Osteoblast (primary cell): Measurements from ENCODE around the gene HECTD2. TPM values are rescaled to one million over a fixed set of nuclear protein-coding genes. Genes with fewer than 3 reads are reported as not detected.

Experiments
- DNase-seq: peaks from one replicate; pipeline ENCODE4 v3.0.0; 2011; ENCODE audit warnings: low spot score, mixed read lengths; ENCODE audit not compliant: insufficient read length; ENCODE audit errors: missing footprints
- H2AFZ ChIP-seq: 2 replicates; pipeline ENCODE4 v1.6.0; 2011; ENCODE audit warnings: mild to moderate bottlenecking, low read length
- H3K27ac ChIP-seq: 2 replicates; pipeline ENCODE4 v1.5.1; 2011; ENCODE audit warnings: mild to moderate bottlenecking, low read depth, low read length, moderate library complexity
- H3K27me3 ChIP-seq: 2 replicates; pipeline ENCODE4 v1.6.0; 2012; ENCODE audit warnings: mild to moderate bottlenecking, control low read depth, inconsistent platforms, low read length, moderate library complexity; ENCODE audit not compliant: insufficient read depth
- H3K36me3 ChIP-seq: 2 replicates; pipeline ENCODE4 v1.5.1; 2011; ENCODE audit warnings: mild to moderate bottlenecking, low read length, control low read depth, moderate library complexity; ENCODE audit not compliant: insufficient read depth
- H3K4me1 ChIP-seq: 2 replicates; pipeline ENCODE4 v1.5.1; 2011; ENCODE audit warnings: mild to moderate bottlenecking, low read length, control low read depth, moderate library complexity; ENCODE audit not compliant: insufficient read depth
- H3K4me2 ChIP-seq: 2 replicates; pipeline ENCODE4 v1.6.0; 2011; ENCODE audit warnings: mild to moderate bottlenecking, low read length; ENCODE audit not compliant: insufficient read depth
- H3K4me3 ChIP-seq: fragments of 200-600 bp; sonication (generic); 3 replicates; pipeline ENCODE4 v1.5.1; 2012; ENCODE audit warnings: mild to moderate bottlenecking, low read length, inconsistent platforms; ENCODE audit not compliant: insufficient read depth
- H3K79me2 ChIP-seq: 2 replicates; pipeline ENCODE4 v1.6.0; 2012; ENCODE audit warnings: mild to moderate bottlenecking, low read length, control low read depth, inconsistent platforms; ENCODE audit not compliant: insufficient read depth
- H3K9me3 ChIP-seq: 2 replicates; pipeline ENCODE4 v1.5.1; 2011; ENCODE audit warnings: low read depth, low read length, control low read depth
- H4K20me1 ChIP-seq: 2 replicates; pipeline ENCODE4 v1.6.0; 2012; ENCODE audit warnings: mild to moderate bottlenecking, low read length, control low read depth; ENCODE audit not compliant: insufficient read depth
- CTCF ChIP-seq: IDR thresholded peaks from 2 replicates; pipeline ENCODE4 v1.5.1; 2011; ENCODE audit warnings: mild to moderate bottlenecking, low read depth, low read length, moderate library complexity; ENCODE audit errors: extremely low read depth
- total RNA-seq: library from RNA; depleted of rRNA; stranded (reverse); fragments of >200 nt; gene quantifications from 2 replicates; pipeline ENCODE4 v1.2.3, GENCODE V29; 2012

Gene HECTD2
- total RNA-seq, 1 donor = 15.9 TPM

GRCh38 chr10:91513598-91514424 lies 103.7 kb downstream of the HECTD2 start:
- Histone ChIP-seq H3K9me3 (no peaks in the 10 kb centered on the region), H4K20me1 (no peaks in the 10 kb centered on the region), H3K4me2 (no peak overlapping the region), H3K27ac (no peak overlapping the region), H3K4me1 (peaks cover 14% of the 10 kb centered on the region), H3K36me3 (peaks cover 10% of the 10 kb centered on the region), H3K27me3 (no peaks in the 10 kb centered on the region), H3K4me3 (no peak overlapping the region), H2AFZ (no peak overlapping the region), H3K79me2 (no peaks in the 10 kb centered on the region)
- no peak for TF ChIP-seq CTCF
- no peak for DNase-seq

GRCh38 chr10:91514787-91515186 lies 104.6 kb downstream of the HECTD2 start:
- H3K27ac ChIP-seq = no peak overlapping the region
- no peak for TF ChIP-seq CTCF
- no peak for DNase-seq

GRCh38 chr10:91517394-91517793 lies 107.2 kb downstream of the HECTD2 start:
- no peak overlapping the region for H2AFZ ChIP-seq
- no peaks in the 10 kb centered on the region for H3K27me3 ChIP-seq
- H3K36me3 ChIP-seq = peaks cover 9% of the 10 kb centered on the region
- H3K79me2 ChIP-seq = no peaks in the 10 kb centered on the region
- DNase-seq = no peak
- no peak overlapping the region for H3K4me2 ChIP-seq
- peaks cover 3% of the 10 kb centered on the region for H3K4me1 ChIP-seq
- TF ChIP-seq CTCF = no peak
- no peaks in the 10 kb centered on the region for H3K9me3 ChIP-seq
- no peak overlapping the region for H3K27ac ChIP-seq
- H3K4me3 ChIP-seq = no peak overlapping the region
- no peaks in the 10 kb centered on the region for H4K20me1 ChIP-seq

More at GRCh38 chr10:91514787-91515186, 104.6 kb downstream of the HECTD2 start:
- H4K20me1 ChIP-seq = no peaks in the 10 kb centered on the region
- H3K4me3 ChIP-seq = no peak overlapping the region
- H3K27me3 ChIP-seq = no peaks in the 10 kb centered on the region
- no peaks in the 10 kb centered on the region for H3K9me3 ChIP-seq
- peaks cover 10% of the 10 kb centered on the region for H3K36me3 ChIP-seq
- no peak overlapping the region for H3K4me2 ChIP-seq
- H3K79me2 ChIP-seq = no peaks in the 10 kb centered on the region
- H2AFZ ChIP-seq = no peak overlapping the region
- H3K4me1 ChIP-seq = peaks cover 14% of the 10 kb centered on the region

- no peak for DNase-seq
- no peaks in the 10 kb centered on the region for H3K4me1 ChIP-seq
- H3K9me3 ChIP-seq = no peaks in the 10 kb centered on the region
- H3K79me2 ChIP-seq = no peaks in the 10 kb centered on the region
- no peak overlapping the region for H3K4me3 ChIP-seq
- H2AFZ ChIP-seq = no peak overlapping the region
- no peak overlapping the region for H3K4me2 ChIP-seq
- H3K27me3 ChIP-seq = no peaks in the 10 kb centered on the region
- no peak for TF ChIP-seq CTCF
- H3K36me3 ChIP-seq = peaks cover 6% of the 10 kb centered on the region
- H3K27ac ChIP-seq = no peak overlapping the region
- H4K20me1 ChIP-seq = no peaks in the 10 kb centered on the region
These were observed 109.9 kb downstream of the HECTD2 start for GRCh38 chr10:91519899-91520514.
